ENCODE results near the gene MUC5AC. TPM values are rescaled to one million over a fixed set of nuclear protein-coding genes. Genes with fewer than 3 reads are reported as not detected.

The MUC5AC gene
- total RNA-seq, 1 donor from 2014 or later: 0.11 TPM

DNA sequence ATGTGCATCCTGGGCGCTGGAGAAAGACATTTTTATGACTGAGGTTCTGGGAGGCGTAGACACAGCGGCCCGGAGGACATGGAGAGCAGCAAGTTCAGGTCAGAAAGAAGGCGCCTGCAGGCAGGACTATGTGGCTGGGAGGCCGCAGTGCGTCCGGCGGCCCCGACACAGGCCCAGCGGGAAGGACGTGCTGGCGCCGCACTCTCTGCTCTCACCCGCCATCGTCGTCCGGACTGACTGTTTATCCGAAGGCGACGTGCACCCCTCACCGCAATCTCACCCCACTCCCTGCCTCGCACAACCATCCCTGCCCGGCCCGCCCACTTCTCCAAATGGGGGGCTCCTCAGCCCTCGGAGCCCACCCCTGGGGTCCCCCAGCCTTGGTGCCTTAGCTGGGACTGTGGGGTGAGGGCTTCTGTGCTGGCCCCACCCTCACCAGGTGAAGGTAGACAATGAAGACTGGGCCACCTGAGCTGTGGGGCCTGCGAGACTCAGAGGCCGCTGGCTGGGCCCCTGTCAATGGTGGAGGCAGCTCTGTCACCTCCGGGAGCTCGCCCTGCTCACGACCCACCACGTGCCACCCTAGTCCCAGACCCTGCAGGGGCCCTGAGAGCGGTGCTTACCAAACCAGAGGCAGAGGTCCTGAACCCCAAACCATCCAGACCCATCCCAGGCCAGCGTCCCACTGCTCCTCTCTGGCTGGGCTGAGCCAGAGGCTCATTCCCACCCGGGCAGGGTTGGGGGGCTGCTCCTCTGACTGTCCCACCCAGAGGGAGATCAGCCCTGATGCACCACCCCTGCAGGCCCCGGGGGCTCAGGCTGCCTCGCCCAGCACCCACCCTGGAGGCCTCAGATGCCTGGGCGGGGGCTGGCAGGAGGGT is 48.9 kb downstream of the MUC5AC start:
- Histone ChIP-seq H3K4me3 (no peak overlapping the region), H3K27ac (no peak overlapping the region), H3K4me1 (no peaks in the 10 kb centered on the region), H3K36me3 (no peaks in the 10 kb centered on the region), H3K9me3 (peaks cover 4 to 6% of the 10 kb centered on the region in 2 donors), H3K27me3 (no peaks in the 10 kb centered on the region)
- TF ChIP-seq, protein P1, sequence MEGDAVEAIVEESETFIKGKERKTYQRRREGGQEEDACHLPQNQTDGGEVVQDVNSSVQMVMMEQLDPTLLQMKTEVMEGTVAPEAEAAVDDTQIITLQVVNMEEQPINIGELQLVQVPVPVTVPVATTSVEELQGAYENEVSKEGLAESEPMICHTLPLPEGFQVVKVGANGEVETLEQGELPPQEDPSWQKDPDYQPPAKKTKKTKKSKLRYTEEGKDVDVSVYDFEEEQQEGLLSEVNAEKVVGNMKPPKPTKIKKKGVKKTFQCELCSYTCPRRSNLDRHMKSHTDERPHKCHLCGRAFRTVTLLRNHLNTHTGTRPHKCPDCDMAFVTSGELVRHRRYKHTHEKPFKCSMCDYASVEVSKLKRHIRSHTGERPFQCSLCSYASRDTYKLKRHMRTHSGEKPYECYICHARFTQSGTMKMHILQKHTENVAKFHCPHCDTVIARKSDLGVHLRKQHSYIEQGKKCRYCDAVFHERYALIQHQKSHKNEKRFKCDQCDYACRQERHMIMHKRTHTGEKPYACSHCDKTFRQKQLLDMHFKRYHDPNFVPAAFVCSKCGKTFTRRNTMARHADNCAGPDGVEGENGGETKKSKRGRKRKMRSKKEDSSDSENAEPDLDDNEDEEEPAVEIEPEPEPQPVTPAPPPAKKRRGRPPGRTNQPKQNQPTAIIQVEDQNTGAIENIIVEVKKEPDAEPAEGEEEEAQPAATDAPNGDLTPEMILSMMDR (IDR thresholded peaks at IDR 0.05): no peak
- peak in 1 of 2 donors; percentile 52 for DNase-seq (ENCODE audit: low spot score in 2 of 2)
- intact Hi-C loops (cut with DNase I): loop anchor here (10.0 kb wide), 1 partner anchor 98 kb away; the partner anchor contains the start of gene TOLLIP

GRCh38 chr11:1207401-1208143 is 49.8 kb downstream of the MUC5AC start:
- Histone ChIP-seq H3K4me1 (no peaks in the 10 kb centered on the region), H3K27ac (no peak overlapping the region), H3K4me3 (no peak overlapping the region), H3K9me3 (peaks cover 7 to 12% of the 10 kb centered on the region in 2 donors), H3K36me3 (no peaks in the 10 kb centered on the region), H3K27me3 (no peaks in the 10 kb centered on the region)
- DNase-seq (ENCODE audit: low spot score in 2 of 2): peak in 1 of 2 donors; percentile 56
- intact Hi-C loops (cut with DNase I): loop anchor here (10.0 kb wide), 1 partner anchor 97 kb away; the partner anchor contains the start of gene TOLLIP
- TF ChIP-seq, protein P1 (IDR thresholded peaks at IDR 0.05): no peak

- Histone ChIP-seq H3K4me1 (no peaks in the 10 kb centered on the region), H3K36me3 (no peaks in the 10 kb centered on the region), H3K27ac (no peak overlapping the region), H3K4me3 (no peak overlapping the region), H3K9me3 (peaks cover 7 to 12% of the 10 kb centered on the region in 2 donors), H3K27me3 (no peaks in the 10 kb centered on the region)
- intact Hi-C loops (cut with DNase I): loop anchor here (10.0 kb wide), 1 partner anchor 97 kb away; the partner anchor contains the start of gene TOLLIP
- TF ChIP-seq, protein P1 (IDR thresholded peaks at IDR 0.05): no peak
- DNase-seq (ENCODE audit: low spot score in 2 of 2): no peak
Measured at GRCh38 chr11:1208144-1208393, 50.3 kb downstream of the MUC5AC start.

DNA sequence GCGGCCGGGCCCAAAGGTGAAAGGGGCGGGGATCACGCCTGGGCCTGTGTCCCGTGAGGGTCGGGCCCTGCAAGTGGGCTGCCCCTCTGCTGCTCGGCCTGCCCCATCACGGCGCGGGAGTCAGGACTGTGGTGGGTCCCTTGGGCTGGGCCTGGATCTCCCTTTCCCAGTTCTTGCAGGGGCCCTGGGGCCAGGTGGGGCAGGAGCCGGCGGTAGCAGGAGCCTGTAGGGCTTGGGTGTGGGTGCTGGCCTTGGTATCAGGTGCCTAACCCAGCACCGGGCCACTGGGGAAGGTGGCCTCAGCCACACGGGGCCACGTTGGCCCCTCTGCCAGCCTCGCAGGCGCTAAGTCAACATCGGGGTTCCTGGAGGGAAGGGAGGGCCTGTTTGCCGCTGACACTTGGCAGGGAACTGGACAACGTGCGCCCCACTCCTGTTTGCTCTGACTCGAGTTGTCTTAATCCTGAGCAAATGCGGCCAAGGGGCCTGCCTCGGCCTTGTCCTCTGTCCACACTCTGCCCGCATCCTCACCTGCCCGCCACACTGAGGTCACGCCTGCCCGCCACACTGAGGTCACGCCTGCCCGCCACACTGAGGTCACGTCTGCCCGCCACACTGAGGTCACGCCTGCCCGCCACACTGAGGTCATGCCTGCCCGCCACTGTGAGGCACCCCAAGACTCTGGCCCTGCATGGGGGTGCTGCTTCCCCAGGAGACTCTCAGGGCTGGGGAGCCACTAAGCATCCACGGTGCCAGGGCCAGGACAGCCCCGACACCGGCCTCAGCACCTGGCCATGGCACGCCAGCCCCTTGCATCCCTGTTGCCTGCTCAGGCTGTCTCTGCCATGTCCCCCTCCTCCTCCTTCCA is 50.9 kb downstream of the MUC5AC start:
- no peak for DNase-seq (ENCODE audit: low spot score in 2 of 2)
- Histone ChIP-seq H3K9me3 (peaks cover 7 to 12% of the 10 kb centered on the region in 2 donors), H3K4me3 (no peak overlapping the region), H3K27ac (no peak overlapping the region), H3K27me3 (no peaks in the 10 kb centered on the region), H3K36me3 (no peaks in the 10 kb centered on the region), H3K4me1 (no peaks in the 10 kb centered on the region)
- intact Hi-C loops (cut with DNase I): loop anchor here (10.0 kb wide), 1 partner anchor 96 kb away; the partner anchor contains the start of gene TOLLIP
- TF ChIP-seq, protein P1 (IDR thresholded peaks at IDR 0.05): no peak

DNA sequence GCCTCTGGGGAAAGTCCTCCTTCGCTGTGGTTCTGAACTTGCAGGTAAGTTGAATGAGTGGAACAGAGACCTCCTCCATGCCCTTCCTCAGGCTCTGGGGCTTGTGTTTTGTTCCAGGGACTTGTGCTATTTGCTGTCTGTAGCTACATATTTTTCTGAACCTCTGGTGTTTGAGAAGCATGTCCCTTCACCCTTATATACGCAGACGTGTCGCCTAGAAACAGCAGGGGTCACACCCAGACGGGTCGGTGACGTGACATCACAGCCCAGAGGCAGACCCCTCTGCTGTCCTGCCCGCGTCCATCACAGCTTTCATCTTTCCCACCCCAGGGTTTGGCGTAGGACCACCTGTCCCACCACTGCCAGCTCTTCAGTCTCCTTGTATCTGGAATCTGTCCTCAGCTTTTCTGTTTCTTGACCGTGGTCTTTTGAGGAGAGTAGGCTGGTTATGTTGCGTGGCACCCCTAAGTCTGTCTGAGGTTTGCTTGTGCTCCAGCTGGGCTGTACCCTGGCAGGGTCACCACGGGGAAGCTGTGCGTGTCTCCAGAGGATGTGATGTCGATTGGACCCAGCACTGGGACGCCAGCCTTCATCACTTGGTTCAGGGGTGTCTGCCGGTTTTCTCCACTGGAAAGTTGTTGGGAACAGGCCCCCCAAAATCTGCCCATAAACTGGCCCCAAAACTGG is 51.8 kb downstream of the MUC5AC start:
- Histone ChIP-seq H3K27ac (no peak overlapping the region), H3K27me3 (no peaks in the 10 kb centered on the region), H3K4me3 (no peak overlapping the region), H3K36me3 (no peaks in the 10 kb centered on the region), H3K4me1 (no peaks in the 10 kb centered on the region), H3K9me3 (peaks cover 7 to 12% of the 10 kb centered on the region in 2 donors)
- no peak for DNase-seq (ENCODE audit: low spot score in 2 of 2)
- TF ChIP-seq, protein P1 (IDR thresholded peaks at IDR 0.05): no peak
- intact Hi-C loops (cut with DNase I): loop anchor here (10.0 kb wide), 1 partner anchor 95 kb away; the partner anchor contains the start of gene TOLLIP

Measured in ascending aorta (tissue), 2 donors.